RWPE1 (cell line): Measurements from ENCODE around the gene JMJD1C.

Source experiments
- CTCF ChIA-PET: fragments of 350-600 bp; sonication (Branson Sonifier 250); formaldehyde crosslinking; extraction: SDS; loops from one replicate; lab custom pipeline; 2021; lab: Yijun Ruan, JAX
- POLR2A ChIA-PET: fragments of 400-600 bp; formaldehyde crosslinking; extraction: SDS; loops from one replicate; lab custom pipeline; 2020; ENCODE audit warnings: antibody characterized with exemption; ENCODE audit not compliant: low non-redundant PET; lab: Yijun Ruan, JAX
- DNase-seq: peaks from one replicate; pipeline ENCODE4 v3.0.0; 2012; ENCODE audit warnings: low spot score
- H3K27ac ChIP-seq: fragments of 450-650 bp; 2 replicates; pipeline ENCODE4 v1.5.1; 2017
- TF ChIP-seq, protein P1 (sequence below): fragments of 450-650 bp; conservative IDR thresholded peaks from 2 replicates; pipeline ENCODE4 v1.5.1; 2017; ENCODE audit warnings: low read depth, mild to moderate bottlenecking

Gene JMJD1C

DNA sequence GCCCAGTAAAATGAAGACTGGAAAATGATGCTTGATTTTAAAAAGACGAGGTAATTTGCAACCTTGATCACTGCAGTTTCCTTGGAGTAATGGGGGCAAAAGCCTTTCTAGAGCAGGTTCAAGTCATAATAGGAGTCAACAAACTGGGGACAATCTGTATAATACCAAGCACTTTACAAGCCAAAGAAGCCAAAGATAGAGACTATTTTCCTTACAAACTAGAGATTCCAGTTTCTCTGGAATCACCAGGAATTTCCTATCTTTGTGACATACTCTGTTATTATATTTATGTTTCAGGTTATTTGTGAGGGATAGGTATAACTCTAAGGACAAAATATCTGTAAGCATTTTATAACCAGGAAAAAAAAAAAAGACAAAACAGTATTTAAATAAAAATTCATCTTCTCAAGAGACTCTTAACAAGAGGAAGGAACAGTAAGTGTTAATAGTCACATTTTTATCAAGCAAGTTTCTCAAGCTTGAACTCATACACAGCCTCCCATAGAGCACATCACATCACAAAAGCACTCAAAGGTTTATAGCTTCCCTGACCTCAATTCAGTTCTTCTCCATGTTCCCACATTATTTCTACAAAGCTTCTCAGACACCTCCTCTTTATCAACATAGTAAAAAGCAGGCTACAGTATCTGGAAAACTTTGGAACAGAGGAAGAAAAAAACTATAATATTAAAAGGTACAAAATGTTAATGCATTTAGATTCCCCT is 18.9 kb downstream of the JMJD1C start:
- ChIA-PET CTCF (interaction anchor here (0.6 kb wide), 1 partner anchor 62 kb away, joined by 5 read pairs; no protein-coding TSS in a partner anchor), POLR2A (no interaction called here)
- no peak for DNase-seq

DNA sequence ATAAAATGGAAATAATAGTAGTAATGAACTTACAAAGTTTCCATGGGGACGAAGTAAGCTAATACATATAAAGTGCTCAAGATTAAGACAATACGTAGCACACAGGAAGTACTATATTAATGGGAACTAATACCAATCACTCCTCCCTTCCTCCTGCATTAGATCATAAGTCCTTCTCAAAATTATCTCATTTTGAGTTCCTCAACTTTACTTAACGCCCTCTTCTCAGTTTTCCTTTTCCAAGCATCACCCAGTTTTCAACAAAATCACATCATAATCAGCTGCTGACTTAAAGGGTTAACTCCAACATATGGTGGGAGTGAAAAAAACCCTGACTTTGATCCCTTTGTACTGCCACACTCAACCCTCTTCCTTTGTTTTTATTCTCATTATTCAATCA is 24.4 kb downstream of the JMJD1C start:
- ChIA-PET POLR2A (no interaction called here), CTCF (interaction anchor here (0.6 to 1.0 kb wide), 2 partner anchors 11 to 109 kb away, joined by 3 to 5 read pairs; no protein-coding TSS in a partner anchor)

More for the DNA sequence above, 18.9 kb downstream of the JMJD1C start:
- no peak overlapping the region for H3K27ac ChIP-seq
- TF ChIP-seq, protein P1, sequence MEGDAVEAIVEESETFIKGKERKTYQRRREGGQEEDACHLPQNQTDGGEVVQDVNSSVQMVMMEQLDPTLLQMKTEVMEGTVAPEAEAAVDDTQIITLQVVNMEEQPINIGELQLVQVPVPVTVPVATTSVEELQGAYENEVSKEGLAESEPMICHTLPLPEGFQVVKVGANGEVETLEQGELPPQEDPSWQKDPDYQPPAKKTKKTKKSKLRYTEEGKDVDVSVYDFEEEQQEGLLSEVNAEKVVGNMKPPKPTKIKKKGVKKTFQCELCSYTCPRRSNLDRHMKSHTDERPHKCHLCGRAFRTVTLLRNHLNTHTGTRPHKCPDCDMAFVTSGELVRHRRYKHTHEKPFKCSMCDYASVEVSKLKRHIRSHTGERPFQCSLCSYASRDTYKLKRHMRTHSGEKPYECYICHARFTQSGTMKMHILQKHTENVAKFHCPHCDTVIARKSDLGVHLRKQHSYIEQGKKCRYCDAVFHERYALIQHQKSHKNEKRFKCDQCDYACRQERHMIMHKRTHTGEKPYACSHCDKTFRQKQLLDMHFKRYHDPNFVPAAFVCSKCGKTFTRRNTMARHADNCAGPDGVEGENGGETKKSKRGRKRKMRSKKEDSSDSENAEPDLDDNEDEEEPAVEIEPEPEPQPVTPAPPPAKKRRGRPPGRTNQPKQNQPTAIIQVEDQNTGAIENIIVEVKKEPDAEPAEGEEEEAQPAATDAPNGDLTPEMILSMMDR: no peak

DNA sequence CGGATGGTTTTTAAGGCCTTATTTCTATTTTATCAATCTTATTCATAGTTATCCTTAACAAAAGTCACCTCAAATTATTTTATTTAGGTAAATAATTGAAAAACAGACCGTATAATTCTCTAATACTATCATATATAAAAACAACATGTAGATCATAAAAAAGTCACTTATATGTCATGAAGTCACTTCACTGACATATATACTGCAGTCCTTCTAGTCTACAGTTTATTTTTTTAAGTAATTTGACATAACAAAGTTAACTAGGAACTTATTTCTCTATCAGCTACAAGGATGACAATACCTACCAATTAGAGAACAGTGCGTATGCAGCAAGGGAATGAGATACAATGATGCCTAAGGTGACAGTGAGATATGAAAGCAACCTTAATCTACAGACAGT is 26.2 kb downstream of the JMJD1C start:
- no peak overlapping the region for H3K27ac ChIP-seq
- TF ChIP-seq, protein P1: no peak
- ChIA-PET CTCF (no interaction called here), POLR2A (no interaction called here)
- DNase-seq: no peak

More for the DNA sequence above, 24.4 kb downstream of the JMJD1C start:
- H3K27ac ChIP-seq: no peak overlapping the region
- DNase-seq: no peak
- TF ChIP-seq, protein P1: no peak

DNA sequence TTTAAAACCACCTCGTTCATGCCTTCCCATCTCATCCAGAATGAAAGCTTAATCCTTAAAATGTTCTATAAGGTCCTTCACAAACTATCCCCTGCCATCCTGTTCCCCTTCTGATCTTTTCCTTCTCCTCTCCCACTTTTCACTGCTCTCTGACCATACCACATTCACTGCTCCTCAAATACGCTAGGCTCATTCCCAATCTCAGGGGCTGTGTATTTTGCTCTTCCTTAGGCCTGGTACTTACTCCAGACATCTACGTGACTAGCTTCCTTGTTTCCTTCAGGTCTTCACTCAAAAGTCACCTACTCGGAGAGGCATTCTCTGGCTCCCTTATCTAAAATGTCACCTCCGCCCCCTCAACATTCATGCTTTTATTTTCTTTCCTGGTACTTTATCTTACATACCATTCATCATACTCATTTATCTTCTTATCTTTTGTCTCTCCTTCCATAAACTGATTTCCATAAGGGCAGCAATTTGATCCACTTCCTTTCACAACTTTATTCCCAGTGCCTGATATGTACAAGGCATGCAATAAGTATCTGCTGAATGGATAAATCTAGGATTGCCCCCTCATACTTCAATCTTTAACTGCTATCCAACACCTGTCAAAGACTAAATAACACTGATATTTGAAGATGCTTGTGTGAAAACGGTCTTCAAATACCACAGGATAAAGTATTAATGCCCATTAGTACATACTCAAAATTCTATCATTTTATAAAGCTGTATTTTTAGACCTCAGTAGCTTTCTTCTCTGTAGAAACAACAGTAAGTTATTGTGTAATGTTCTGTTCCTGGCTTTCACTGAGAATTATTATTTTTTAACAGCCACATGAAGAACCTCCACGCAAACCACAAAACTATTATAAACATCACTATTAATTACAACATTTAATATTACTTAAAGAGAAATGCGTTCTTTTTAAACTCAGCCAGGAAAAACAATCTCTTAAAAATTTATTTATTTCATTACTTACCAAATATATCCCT is 27.0 kb downstream of the JMJD1C start:
- H3K27ac ChIP-seq: no peak overlapping the region
- POLR2A ChIA-PET: no interaction called here
- CTCF ChIA-PET: no interaction called here
- DNase-seq: no peak
- TF ChIP-seq, protein P1: no peak

DNA sequence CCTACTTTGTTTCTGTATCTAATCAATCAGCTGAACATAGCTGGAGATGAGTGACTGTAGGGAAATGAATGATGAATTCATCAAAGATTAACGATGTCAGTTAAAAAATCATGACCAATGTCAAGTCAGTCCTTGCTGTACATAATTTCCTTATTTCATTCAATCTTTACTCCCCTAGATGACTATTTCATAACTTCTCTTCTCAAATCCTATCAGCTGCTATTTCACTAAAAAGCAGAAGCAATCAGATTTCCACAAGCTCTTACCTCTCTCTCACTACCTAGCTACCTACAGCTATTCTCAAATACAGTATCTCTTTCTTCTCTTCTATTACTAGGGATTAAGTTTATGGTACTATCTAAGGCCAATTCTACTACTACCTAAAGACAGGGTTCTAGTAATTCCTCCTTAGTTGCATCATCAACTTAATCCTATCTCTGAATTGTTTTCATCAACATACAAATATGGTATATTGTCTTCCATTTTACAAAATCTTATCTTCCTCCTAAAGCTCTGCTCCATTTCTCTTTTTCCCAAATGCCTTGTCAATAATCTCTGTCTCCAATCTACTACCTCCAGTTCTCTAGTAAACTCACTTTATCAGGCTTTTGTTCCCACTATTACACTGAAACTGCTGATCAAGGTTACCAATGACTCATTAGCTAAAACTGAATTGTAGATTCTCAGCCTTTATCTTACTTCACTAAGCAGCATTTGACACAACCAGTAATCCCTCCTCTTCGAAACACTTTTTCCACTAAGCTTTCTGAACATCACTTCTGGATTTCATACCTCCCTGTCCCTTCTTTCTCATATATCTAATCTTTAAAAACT is 28.4 kb downstream of the JMJD1C start:
- TF ChIP-seq, protein P1: no peak
- CTCF ChIA-PET: interaction anchor here (0.8 kb wide), 1 partner anchor 14 kb away, joined by 7 read pairs; no protein-coding TSS in a partner anchor
- POLR2A ChIA-PET: no interaction called here
- DNase-seq: no peak
- no peak overlapping the region for H3K27ac ChIP-seq
